AG09319 (cell line): ENCODE results near the gene MICAL3.

ENCODE experiments used
- DNase-seq: peaks from one replicate; pipeline ENCODE4 v3.0.0-alpha.2; 2010; ENCODE audit warnings: low read depth; ENCODE audit errors: extremely low read depth
- TF ChIP-seq, protein P1 (sequence below): IDR thresholded peaks from 2 replicates; pipeline ENCODE4 v1.5.1; 2011; ENCODE audit warnings: low read depth, mild to moderate bottlenecking, inconsistent platforms, low read length, moderate library complexity

The MICAL3 gene

DNA sequence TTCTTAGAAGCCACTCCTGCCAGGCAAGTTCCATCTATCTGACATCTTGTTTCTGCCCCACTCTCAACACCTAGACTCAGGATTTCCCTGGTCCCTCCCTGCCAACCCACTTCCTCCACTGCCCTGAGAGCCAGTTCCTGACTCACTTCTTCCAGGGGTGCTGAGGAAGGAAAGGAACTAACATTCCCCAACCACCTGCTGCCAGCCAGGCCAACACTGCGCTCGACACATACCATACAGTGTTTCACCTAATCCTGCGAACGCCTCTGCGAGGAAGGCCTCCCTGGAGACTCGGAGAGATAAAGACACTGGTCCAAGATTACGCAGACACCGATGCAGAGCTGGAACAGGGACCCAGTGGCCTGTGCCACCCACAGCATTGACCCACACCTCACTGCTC, 40.2 kb downstream of the MICAL3 start:
- TF ChIP-seq, protein P1, sequence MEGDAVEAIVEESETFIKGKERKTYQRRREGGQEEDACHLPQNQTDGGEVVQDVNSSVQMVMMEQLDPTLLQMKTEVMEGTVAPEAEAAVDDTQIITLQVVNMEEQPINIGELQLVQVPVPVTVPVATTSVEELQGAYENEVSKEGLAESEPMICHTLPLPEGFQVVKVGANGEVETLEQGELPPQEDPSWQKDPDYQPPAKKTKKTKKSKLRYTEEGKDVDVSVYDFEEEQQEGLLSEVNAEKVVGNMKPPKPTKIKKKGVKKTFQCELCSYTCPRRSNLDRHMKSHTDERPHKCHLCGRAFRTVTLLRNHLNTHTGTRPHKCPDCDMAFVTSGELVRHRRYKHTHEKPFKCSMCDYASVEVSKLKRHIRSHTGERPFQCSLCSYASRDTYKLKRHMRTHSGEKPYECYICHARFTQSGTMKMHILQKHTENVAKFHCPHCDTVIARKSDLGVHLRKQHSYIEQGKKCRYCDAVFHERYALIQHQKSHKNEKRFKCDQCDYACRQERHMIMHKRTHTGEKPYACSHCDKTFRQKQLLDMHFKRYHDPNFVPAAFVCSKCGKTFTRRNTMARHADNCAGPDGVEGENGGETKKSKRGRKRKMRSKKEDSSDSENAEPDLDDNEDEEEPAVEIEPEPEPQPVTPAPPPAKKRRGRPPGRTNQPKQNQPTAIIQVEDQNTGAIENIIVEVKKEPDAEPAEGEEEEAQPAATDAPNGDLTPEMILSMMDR: no peak
- DNase-seq: no peak

DNA sequence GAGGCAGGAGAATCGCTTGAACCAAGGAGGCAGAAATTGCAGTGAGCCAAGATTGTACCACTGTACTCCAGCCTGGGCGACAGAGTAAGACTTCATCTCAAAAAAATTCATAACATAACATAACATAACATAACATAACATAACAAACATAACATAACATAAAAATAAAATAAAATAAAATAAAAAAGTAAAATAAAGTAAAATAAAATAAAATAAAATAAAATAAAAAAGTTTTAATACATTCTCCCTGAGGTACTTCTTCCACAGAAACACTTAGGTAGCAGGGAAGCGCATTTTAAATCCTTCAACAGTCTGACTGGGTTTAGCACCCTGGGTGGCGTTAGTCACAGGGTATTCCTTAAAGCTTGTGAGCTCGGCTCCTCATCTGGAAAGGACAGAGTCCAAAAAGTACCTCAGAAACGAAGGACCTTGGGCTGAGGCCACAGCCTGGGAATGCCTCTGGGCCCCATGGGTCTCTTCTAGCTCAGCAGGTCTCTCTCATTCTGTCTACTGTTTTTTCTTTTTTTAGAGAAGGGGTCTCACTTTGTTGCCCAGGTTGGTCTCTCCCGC, 41.7 kb downstream of the MICAL3 start:
- no peak for DNase-seq
- TF ChIP-seq, protein P1: no peak

DNA sequence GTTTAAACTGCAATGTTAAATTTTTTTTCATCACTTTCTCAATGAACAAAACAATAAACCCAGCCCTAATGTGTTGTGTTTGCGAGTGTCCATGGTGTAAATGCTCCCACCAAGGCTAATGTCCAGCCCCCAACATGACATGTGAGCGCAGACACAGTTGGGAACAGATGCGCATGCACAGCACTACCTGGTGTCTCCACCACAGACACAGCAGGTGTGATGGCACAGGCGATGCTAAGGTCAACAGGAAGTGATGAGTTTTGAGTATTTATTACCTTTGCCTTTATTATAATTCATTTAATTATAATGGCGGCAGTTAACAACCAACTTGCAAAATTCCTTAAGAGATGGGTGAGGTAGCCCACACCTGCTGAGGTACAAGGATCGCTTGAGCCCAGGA, 42.9 kb downstream of the MICAL3 start:
- no peak for DNase-seq
- TF ChIP-seq, protein P1: no peak

DNA sequence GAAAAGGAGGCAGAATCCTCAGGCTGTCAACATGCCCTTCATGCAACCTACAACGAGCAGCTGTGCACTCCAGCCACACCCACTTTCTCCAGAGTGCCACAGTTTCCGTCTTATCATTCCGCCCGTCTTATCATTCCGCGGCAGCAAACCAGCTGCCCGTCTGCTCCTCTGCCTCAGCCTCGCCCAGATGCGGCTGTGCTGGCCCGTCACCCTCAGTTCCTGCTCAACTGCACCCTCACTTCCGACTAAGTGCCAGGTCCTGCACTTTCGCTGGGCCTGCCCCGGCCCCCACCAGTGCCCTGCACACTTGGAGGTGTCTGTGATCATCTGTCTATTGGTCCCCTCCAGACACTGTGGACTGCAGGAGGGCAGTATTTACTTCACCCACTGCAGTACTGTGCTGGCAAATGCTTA, 43.7 kb downstream of the MICAL3 start:
- DNase-seq: no peak
- TF ChIP-seq, protein P1: no peak

DNA sequence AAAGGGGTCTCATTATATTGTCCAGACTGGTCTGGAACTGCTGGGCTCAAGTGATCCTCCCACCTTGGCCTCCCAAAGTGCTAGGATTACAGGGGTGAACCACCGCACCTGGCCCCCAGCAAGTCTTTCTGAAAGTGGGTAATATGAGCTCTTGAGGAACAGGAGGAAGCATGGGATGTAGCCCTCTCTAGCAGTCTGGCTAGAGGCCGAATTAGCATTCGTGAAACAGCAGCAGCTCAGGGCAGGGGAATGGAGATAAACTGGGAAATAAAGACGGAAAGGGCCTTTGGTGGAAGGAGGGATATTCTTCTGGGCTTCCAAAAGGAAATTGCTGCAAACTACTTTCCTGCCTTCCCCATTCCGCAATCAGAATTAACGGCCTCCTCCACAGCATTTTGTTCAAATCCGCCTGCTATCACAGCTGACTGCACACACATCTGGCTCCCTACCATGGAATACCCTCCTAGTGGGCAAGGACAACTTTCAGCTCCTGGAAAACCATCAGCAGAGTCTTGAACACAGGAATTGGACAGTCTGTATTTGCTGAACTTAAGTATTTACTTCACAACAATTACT, 44.3 kb downstream of the MICAL3 start:
- DNase-seq: no peak
- TF ChIP-seq, protein P1: no peak; the same call in 1 of the 2 replicates

DNA sequence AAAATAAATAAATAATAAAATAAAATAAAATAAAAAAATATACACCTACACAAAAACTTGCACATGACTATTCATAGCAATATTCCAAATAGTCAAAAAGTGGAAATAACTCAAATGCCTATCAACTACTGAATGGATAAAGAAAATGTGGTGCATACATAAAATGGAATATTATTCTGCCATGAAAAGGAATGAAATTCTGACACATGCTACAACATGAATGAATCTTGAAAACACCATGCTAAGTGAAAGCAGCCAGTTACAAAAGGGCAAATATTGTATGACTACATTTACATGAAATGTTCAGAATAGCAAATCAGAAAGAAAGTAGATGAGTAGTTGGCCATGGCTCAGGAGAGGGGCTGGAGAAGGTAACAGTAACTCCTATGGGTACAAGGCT, 46.3 kb downstream of the MICAL3 start:
- TF ChIP-seq, protein P1: no peak

DNA sequence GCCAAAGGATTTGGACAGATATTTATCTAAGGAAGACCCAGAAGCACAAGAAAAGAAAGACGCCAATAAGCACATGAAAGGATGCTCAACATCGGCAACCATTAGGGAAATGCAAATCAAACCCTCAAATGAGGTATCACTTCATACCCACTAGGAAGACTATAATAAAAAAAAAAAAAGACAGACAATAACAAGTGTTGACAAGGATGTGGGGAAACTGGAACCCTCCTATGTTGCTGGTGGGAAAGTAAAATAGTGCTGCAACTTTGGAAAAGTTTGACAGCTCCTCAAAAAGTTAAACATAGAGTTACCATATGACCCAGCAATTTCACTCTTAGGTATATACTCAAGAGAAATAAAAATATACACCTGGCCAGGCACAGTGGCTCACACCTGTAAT, 47.0 kb downstream of the MICAL3 start:
- no peak for DNase-seq
- TF ChIP-seq, protein P1: no peak

More for the DNA sequence above, 46.3 kb downstream of the MICAL3 start:
- no peak for DNase-seq
